ENCODE measurements around the gene GPS2.

GPS2 gene

GRCh38 chr17:7315570-7316235 is 543 bp upstream of the GPS2 start:
- no peak for DNase-seq

GRCh38 chr17:7313890-7314718 is 1.1 kb downstream of the GPS2 start:
- no peak for DNase-seq

GRCh38 chr17:7313088-7313889 is 1.9 kb downstream of the GPS2 start:
- no peak for DNase-seq

GRCh38 chr17:7312432-7313087 is 2.6 kb downstream of the GPS2 start:
- DNase-seq, result no peak

- no peak for DNase-seq
Measured at GRCh38 chr17:7311110-7311705, 4.0 kb downstream of the GPS2 start.

- no peak for DNase-seq
Measured at GRCh38 chr17:7309628-7310027, 5.5 kb downstream of the GPS2 start.

GRCh38 chr17:7308625-7309433 is 6.3 kb downstream of the GPS2 start:
- no peak for DNase-seq

GRCh38 chr17:7307686-7308624 is 7.2 kb downstream of the GPS2 start:
- DNase-seq, result no peak

GRCh38 chr17:7306911-7307685 is 8.1 kb downstream of the GPS2 start, which contains the start of gene EIF5A:
Gene EIF5A (plus strand): TSS chr17:7307628. CDS start chr17:7309636, 2,008 bp downstream.
- DNase-seq, result peak; percentile 91 to 97

- no peak for DNase-seq
Measured at GRCh38 chr17:7304179-7304578, 11.0 kb downstream of the GPS2 start.

- peak in 1 of 2 experiments; percentile 16 for DNase-seq
Measured at GRCh38 chr17:7296189-7296861, 18.8 kb downstream of the GPS2 start.

GRCh38 chr17:7295230-7296180 is 19.7 kb downstream of the GPS2 start:
- DNase-seq, result no peak

GRCh38 chr17:7294614-7295153 is 20.5 kb downstream of the GPS2 start, which contains the start of gene YBX2:
Gene YBX2 (minus strand): TSS chr17:7294639. CDS start chr17:7294500, 139 bp downstream.
- DNase-seq, result no peak

GRCh38 chr17:7293816-7294613 is 21.1 kb downstream of the GPS2 start:
- no peak for DNase-seq

- DNase-seq, result no peak
Measured at GRCh38 chr17:7293159-7293558, 22.0 kb downstream of the GPS2 start.

- no peak for DNase-seq
Measured at GRCh38 chr17:7292729-7293128, 22.4 kb downstream of the GPS2 start.

All from cerebellar nuclear complex (tissue), 1 donor.